ENCODE measurements around the gene ATP8A1.

Gene ATP8A1

DNA sequence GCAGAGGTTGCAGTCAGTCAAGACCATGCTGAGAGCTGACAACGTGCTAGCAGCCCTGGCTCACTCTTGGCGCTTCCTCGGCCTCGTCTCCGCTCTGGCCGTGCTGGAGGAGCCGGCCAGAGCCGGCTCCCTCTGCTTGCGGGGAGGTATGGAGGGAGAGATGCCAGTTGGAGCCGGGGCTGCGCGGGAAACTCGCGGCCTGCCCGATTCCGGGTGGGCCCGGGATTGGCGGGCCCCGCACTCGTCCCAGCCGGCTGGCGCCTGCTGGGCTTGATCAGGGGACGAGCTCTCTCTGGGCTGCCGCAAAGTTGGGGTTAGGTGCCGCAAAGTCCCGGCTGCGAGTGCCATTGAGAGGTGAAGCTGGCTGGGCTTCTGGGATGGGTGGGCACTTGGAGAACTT is 287.4 kb downstream of the ATP8A1 start:
- Mint-ChIP-seq H3K4me3 (no peak overlapping the region), H3K27ac (no peak overlapping the region), H3K4me1 (ENCODE audit: low read depth) (no peaks in the 10 kb centered on the region), H3K27me3 (peaks cover 7% of the 10 kb centered on the region), H3K36me3 (no peaks in the 10 kb centered on the region), H3K9me3 (ENCODE audit: low read depth) (no peaks in the 10 kb centered on the region)

DNA sequence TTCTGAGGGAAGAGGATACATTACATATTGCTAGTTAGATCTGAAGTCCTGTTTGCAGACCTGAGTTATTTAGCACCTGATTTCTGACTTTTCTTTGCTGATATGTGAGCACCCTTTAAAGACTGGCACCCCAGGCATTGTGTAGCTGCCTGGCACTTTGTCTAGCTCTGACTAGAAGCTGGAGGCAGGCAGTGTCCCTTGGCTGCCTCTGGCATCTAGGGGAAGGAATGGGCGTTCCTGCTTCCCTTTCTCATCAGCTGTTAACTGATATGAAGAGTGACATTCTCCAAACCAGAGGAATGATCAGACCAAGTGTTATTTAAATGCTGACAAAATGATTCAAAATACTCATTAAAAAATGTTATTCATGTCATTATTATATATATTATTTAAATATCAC is 289.9 kb downstream of the ATP8A1 start:
- H3K9me3 Mint-ChIP-seq (ENCODE audit: low read depth) = peaks cover 7% of the 10 kb centered on the region
- H3K4me3 Mint-ChIP-seq = no peak overlapping the region
- H3K27me3 Mint-ChIP-seq = peaks cover 7% of the 10 kb centered on the region
- H3K27ac Mint-ChIP-seq = no peak overlapping the region
- no peaks in the 10 kb centered on the region for H3K4me1 Mint-ChIP-seq (ENCODE audit: low read depth)
- H3K36me3 Mint-ChIP-seq = no peaks in the 10 kb centered on the region

DNA sequence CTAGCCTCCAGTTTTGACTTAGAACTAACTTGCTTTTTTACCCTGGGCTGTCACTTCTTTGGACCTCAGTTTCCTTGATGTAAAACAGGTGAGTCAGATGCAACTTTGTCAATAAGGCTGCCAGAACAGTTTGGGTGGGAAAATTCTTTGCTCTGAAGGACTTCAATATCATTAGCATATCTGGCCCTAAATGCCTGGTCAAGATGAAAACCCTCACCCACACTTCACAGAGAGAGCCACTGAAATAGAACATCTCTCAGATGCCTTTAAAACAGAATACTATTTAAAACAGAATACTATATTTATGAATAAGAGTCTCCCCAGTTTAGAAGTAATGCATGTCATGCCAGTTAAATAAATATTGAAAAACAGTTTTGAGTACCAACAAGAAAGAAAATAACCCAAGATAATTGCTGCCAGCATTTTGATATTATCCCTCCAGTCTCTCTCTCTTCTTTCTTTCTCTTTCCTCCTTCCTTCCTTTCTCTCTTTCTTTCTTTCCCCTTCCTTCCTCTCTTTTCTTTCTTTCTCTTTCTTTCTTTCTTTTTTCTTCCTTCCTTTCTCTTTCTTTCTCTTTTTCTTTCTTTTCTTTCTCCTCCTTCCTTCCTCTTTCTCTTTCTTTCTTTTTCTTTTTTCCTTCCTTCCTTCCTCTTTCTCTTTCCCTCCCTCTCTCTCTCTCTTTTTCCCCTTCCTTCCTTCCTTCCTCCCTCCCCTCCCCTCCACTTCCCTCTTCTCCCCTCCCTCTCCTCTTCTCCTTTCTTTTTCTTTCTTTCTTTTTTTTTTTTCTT is 292.4 kb downstream of the ATP8A1 start:
- Mint-ChIP-seq H3K27me3 (peaks cover 7% of the 10 kb centered on the region), H3K4me3 (no peak overlapping the region), H3K4me1 (ENCODE audit: low read depth) (no peaks in the 10 kb centered on the region), H3K27ac (no peak overlapping the region), H3K36me3 (no peaks in the 10 kb centered on the region), H3K9me3 (ENCODE audit: low read depth) (peaks cover 7% of the 10 kb centered on the region)

DNA sequence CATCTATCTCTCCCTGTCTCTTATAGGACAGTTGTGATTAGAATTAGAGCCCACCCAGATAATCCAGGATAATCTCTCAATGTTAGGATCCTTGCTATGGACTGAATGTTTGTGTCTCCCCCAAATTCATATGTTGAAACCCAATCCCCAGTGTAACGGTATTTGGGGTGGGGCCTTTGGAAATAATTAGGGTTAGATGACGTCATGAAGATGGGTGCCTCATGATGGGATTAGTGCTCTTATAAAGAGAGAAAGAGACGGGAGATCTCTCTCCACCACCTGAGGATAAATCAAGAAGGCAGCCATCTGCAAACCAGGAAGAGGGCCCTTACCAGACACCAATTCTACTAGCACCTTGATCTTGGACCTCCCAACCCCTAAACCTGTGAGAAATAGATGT is 293.3 kb downstream of the ATP8A1 start:
- no peaks in the 10 kb centered on the region for H3K4me1 Mint-ChIP-seq (ENCODE audit: low read depth)
- H3K27me3 Mint-ChIP-seq = peaks cover 9% of the 10 kb centered on the region
- no peak overlapping the region for H3K27ac Mint-ChIP-seq
- H3K4me3 Mint-ChIP-seq = no peak overlapping the region
- H3K36me3 Mint-ChIP-seq = no peaks in the 10 kb centered on the region
- peaks cover 7% of the 10 kb centered on the region for H3K9me3 Mint-ChIP-seq (ENCODE audit: low read depth)

DNA sequence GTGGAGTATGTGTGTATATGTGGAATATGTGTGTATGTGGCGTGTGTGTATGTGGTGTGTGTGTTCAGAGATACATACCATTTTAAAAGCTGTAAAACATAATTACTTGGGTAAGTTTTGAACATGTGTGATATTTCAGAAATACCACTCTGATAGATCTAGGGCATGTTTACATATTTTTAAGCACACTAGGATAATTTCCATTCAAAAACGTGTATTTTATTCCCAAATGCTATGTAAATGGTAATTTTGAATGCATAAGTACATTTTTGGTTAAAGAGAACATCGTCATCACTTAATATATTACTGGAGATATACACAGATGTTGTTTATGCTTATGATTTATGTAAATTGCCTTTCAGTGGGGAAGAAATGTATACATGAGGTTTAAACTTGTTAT is 294.3 kb downstream of the ATP8A1 start:
- Mint-ChIP-seq H3K27ac (no peak overlapping the region), H3K4me3 (no peak overlapping the region), H3K9me3 (ENCODE audit: low read depth) (peaks cover 7% of the 10 kb centered on the region), H3K27me3 (peaks cover 14% of the 10 kb centered on the region), H3K4me1 (ENCODE audit: low read depth) (no peaks in the 10 kb centered on the region), H3K36me3 (no peaks in the 10 kb centered on the region)

DNA sequence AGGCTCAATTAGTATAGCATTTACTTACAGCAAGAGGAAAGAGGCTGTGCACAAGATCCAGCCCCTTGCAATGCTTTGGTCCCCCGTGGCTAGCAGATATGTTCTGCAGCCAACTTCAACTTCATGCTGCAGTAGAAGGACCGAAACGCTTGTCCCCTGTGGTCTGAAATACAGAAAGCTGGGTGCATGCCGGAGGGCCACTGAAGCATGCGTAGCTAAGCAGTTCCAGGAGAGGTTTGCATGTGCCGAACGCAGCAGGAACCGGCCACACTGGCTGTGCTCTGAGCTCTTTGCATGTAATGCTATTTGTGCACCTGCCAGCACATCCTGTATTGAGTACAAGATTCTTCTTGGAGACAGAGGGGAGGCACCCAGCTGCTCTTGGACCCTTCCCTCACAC is 295.4 kb downstream of the ATP8A1 start:
- H3K4me3 Mint-ChIP-seq = no peak overlapping the region
- H3K27me3 Mint-ChIP-seq = peaks cover 11% of the 10 kb centered on the region

DNA sequence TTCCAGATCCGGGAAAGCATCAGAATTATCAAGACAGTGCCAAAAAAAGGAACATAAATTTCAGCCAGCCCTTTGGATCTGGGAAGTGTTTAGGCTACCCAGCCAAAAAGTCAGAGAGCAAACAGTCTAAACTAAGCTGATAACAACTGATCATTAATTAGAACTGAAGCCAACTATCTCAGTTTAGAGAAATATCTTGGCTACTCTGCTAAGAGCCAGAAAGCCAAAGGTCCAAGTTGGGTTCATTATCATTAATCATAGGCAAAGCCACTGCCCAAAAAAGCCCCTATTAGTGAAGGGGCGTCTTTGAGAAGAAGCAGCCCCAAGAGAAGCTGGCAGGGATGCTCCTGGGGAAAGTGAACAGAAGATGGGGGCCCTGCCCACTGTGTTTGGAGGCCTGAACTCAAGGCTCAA is 296.6 kb downstream of the ATP8A1 start:
- no peak overlapping the region for H3K27ac Mint-ChIP-seq
- H3K27me3 Mint-ChIP-seq = peaks cover 21% of the 10 kb centered on the region
- H3K4me1 Mint-ChIP-seq (ENCODE audit: low read depth) = no peaks in the 10 kb centered on the region
- peaks cover 7% of the 10 kb centered on the region for H3K9me3 Mint-ChIP-seq (ENCODE audit: low read depth)
- H3K4me3 Mint-ChIP-seq = no peak overlapping the region
- no peaks in the 10 kb centered on the region for H3K36me3 Mint-ChIP-seq

More for the DNA sequence above, 295.4 kb downstream of the ATP8A1 start:
- no peaks in the 10 kb centered on the region for H3K36me3 Mint-ChIP-seq
- no peaks in the 10 kb centered on the region for H3K4me1 Mint-ChIP-seq (ENCODE audit: low read depth)
- no peak overlapping the region for H3K27ac Mint-ChIP-seq
- H3K9me3 Mint-ChIP-seq (ENCODE audit: low read depth) = peaks cover 7% of the 10 kb centered on the region

GRCh38 chr4:42359711-42360110 is 297.2 kb downstream of the ATP8A1 start:
- Mint-ChIP-seq H3K27ac (no peak overlapping the region), H3K4me1 (ENCODE audit: low read depth) (no peaks in the 10 kb centered on the region), H3K36me3 (no peaks in the 10 kb centered on the region), H3K27me3 (peaks cover 21% of the 10 kb centered on the region), H3K4me3 (no peak overlapping the region), H3K9me3 (ENCODE audit: low read depth) (peaks cover 7% of the 10 kb centered on the region)

All from activated naive CD8-positive, alpha-beta T cell (primary cell).